Neural cell (in vitro differentiated cells): ENCODE measurements around the gene CHCHD3. TPM values are rescaled to one million over a fixed set of nuclear protein-coding genes. Genes with fewer than 3 reads are reported as not detected.

ENCODE experiments used
- H2AFZ ChIP-seq: fragments of 200-600, 300-800 bp; sonication (generic), shearing (Covaris generic); 2 replicates; pipeline ENCODE4 v1.6.0; 2014; ENCODE audit warnings: low read depth, mild to moderate bottlenecking, antibody characterized with exemption, low read length, moderate library complexity
- H3F3A ChIP-seq: fragments of 200-600 bp; shearing (Covaris generic); 2 replicates; pipeline ENCODE4 v1.6.1; 2016; ENCODE audit warnings: mild to moderate bottlenecking, moderate library complexity, mixed read lengths, antibody characterized with exemption, low read length; ENCODE audit not compliant: insufficient read depth, poor library complexity, severe bottlenecking
- H3K27ac ChIP-seq: fragments of 200-600, 300-800 bp; sonication (generic), shearing (Covaris generic); 2 replicates; pipeline ENCODE4 v1.5.1; 2014; ENCODE audit warnings: mild to moderate bottlenecking, low read length, moderate library complexity
- H3K27me3 ChIP-seq: fragments of 300-800, 200-600 bp; sonication (generic), shearing (Covaris generic); 2 replicates; pipeline ENCODE4 v1.6.0; 2014; ENCODE audit warnings: mild to moderate bottlenecking, low read depth, low read length, moderate library complexity; ENCODE audit not compliant: insufficient read depth
- H3K36me3 ChIP-seq: fragments of 300-800, 200-600 bp; sonication (generic), shearing (Covaris generic); 2 replicates; pipeline ENCODE4 v1.5.1; 2014; ENCODE audit warnings: mild to moderate bottlenecking, antibody characterized with exemption, low read length, moderate library complexity; ENCODE audit not compliant: insufficient read depth
- H3K4me2 ChIP-seq: fragments of 300-800, 200-600 bp; sonication (generic), shearing (Covaris generic); 2 replicates; pipeline ENCODE4 v1.6.0; 2014; ENCODE audit warnings: mild to moderate bottlenecking, low read length
- H3K4me3 ChIP-seq: fragments of 300-800, 200-600 bp; sonication (generic), shearing (Covaris generic); 2 replicates; pipeline ENCODE4 v1.5.1; 2014; ENCODE audit warnings: mild to moderate bottlenecking, low read length, moderate library complexity
- H3K79me2 ChIP-seq: fragments of 200-600 bp; shearing (Covaris generic); replicated peaks from 2 replicates; pipeline ENCODE4 v1.6.0; 2014; ENCODE audit warnings: mild to moderate bottlenecking, low read length, moderate library complexity; ENCODE audit not compliant: insufficient read depth
- H3K9ac ChIP-seq: fragments of 300-800, 200-600 bp; sonication (generic), shearing (Covaris generic); 2 replicates; pipeline ENCODE4 v1.6.1; 2016; ENCODE audit warnings: mild to moderate bottlenecking, low read length, mixed read lengths
- H3K9me2 ChIP-seq: fragments of 200-600 bp; shearing (Covaris generic); 2 replicates; pipeline ENCODE4 v1.6.1; 2016; ENCODE audit warnings: mild to moderate bottlenecking, low read length, mixed read lengths; ENCODE audit not compliant: insufficient read depth
- H3K9me3 ChIP-seq: fragments of 200-600, 300-800 bp; sonication (generic), shearing (Covaris generic); 2 replicates; pipeline ENCODE4 v1.6.1; 2016; ENCODE audit warnings: mild to moderate bottlenecking, mixed run types, low read length, moderate library complexity, mixed read lengths
- H4K20me1 ChIP-seq: fragments of 200-600 bp; shearing (Covaris generic); 2 replicates; pipeline ENCODE4 v1.6.1; 2016; ENCODE audit warnings: mild to moderate bottlenecking, mixed run types; ENCODE audit not compliant: insufficient read depth
- CTCF ChIP-seq: fragments of 450-650 bp; IDR thresholded peaks from 2 replicates; pipeline ENCODE4 v1.5.1; 2014; ENCODE audit warnings: antibody characterized with exemption, mild to moderate bottlenecking, moderate library complexity; ENCODE audit not compliant: poor library complexity, severe bottlenecking
- EP300 ChIP-seq: fragments of 450-650 bp; conservative IDR thresholded peaks from 2 replicates; pipeline ENCODE4 v1.6.1; 2014; ENCODE audit warnings: antibody characterized with exemption, mild to moderate bottlenecking, moderate library complexity; ENCODE audit not compliant: poor library complexity, severe bottlenecking
- EZH2 ChIP-seq: fragments of 200-600, 300-800 bp; shearing (Covaris generic), sonication (generic); IDR thresholded peaks from 2 replicates; pipeline ENCODE4 v1.6.1; 2014; ENCODE audit warnings: antibody characterized with exemption, low read length, borderline replicate concordance, mild to moderate bottlenecking; ENCODE audit not compliant: insufficient read depth, poor library complexity, severe bottlenecking
- MXI1 ChIP-seq: fragments of 450-650 bp; conservative IDR thresholded peaks from 2 replicates; pipeline ENCODE4 v1.6.1; 2014; ENCODE audit warnings: antibody characterized with exemption, mild to moderate bottlenecking; ENCODE audit not compliant: poor library complexity, severe bottlenecking
- POLR2AphosphoS5 ChIP-seq: IDR thresholded peaks from 2 replicates; pipeline ENCODE4 v1.6.1; 2012
- RAD21 ChIP-seq: fragments of 450-650 bp; conservative IDR thresholded peaks from 2 replicates; pipeline ENCODE4 v1.6.1; 2014; ENCODE audit warnings: antibody characterized with exemption, mild to moderate bottlenecking, moderate library complexity
- REST ChIP-seq: IDR thresholded peaks from 2 replicates; pipeline ENCODE4 v1.6.1; 2012; ENCODE audit warnings: borderline replicate concordance
- SMC3 ChIP-seq: fragments of 450-650 bp; conservative IDR thresholded peaks from 2 replicates; pipeline ENCODE4 v1.6.1; 2014; ENCODE audit warnings: antibody characterized with exemption, mild to moderate bottlenecking, moderate library complexity; ENCODE audit not compliant: poor library complexity
- TAF1 ChIP-seq: IDR thresholded peaks from 2 replicates; pipeline ENCODE4 v1.6.1; 2012; ENCODE audit warnings: low read depth
- polyA plus RNA-seq: library from polyadenylated mRNA; depleted of rRNA; stranded (reverse); fragments of >200 nt; gene quantifications from 2 replicates; pipeline ENCODE4 v1.2.3, GENCODE V29; 2014

CHCHD3 gene
- polyA plus RNA-seq, 1 donor from 2014 or later, result 89.9 TPM

GRCh38 chr7:133040674-133041073 lies 41.2 kb downstream of the CHCHD3 start:
- Histone ChIP-seq H3K9me2 (no peaks in the 10 kb centered on the region), H3K27me3 (no peaks in the 10 kb centered on the region), H3K27ac (no peak overlapping the region), H4K20me1 (no peaks in the 10 kb centered on the region), H3F3A (peaks cover 4% of the 10 kb centered on the region), H3K36me3 (no peaks in the 10 kb centered on the region), H3K4me2 (no peak overlapping the region), H3K9me3 (no peaks in the 10 kb centered on the region), H3K79me2 (peaks cover 4% of the 10 kb centered on the region), H3K4me3 (no peak overlapping the region), H3K9ac (no peak overlapping the region), H2AFZ (no peak overlapping the region)
- no peak for TF ChIP-seq TAF1
- no peak for TF ChIP-seq MXI1
- TF ChIP-seq EZH2, result no peak
- TF ChIP-seq RAD21, result no peak
- TF ChIP-seq CTCF, result no peak
- no peak for TF ChIP-seq EP300
- TF ChIP-seq SMC3, result no peak
- no peak for TF ChIP-seq REST

GRCh38 chr7:133040178-133040577 lies 41.7 kb downstream of the CHCHD3 start:
- Histone ChIP-seq H3K79me2 (peaks cover 4% of the 10 kb centered on the region), H3K9me2 (no peaks in the 10 kb centered on the region), H3K4me2 (no peak overlapping the region), H4K20me1 (no peaks in the 10 kb centered on the region), H3K4me3 (no peak overlapping the region), H3K36me3 (no peaks in the 10 kb centered on the region), H3K27me3 (no peaks in the 10 kb centered on the region), H3K9ac (no peak overlapping the region), H3F3A (peaks cover 4% of the 10 kb centered on the region), H3K27ac (no peak overlapping the region), H3K9me3 (no peaks in the 10 kb centered on the region), H2AFZ (no peak overlapping the region)
- no peak for TF ChIP-seq CTCF
- TF ChIP-seq MXI1, result no peak
- TF ChIP-seq REST, result no peak
- no peak for TF ChIP-seq RAD21
- TF ChIP-seq TAF1, result no peak
- TF ChIP-seq SMC3, result no peak
- TF ChIP-seq POLR2AphosphoS5, result no peak
- no peak for TF ChIP-seq EZH2
- no peak for TF ChIP-seq EP300
